Activated CD8-positive, alpha-beta T cell treated with anti-CD3 and anti-CD28 coated beads for 36 hours (primary cell): ENCODE data around the gene AGT. TPM values are rescaled to one million over a fixed set of nuclear protein-coding genes. Genes with fewer than 3 reads are reported as not detected.

Source experiments
- ATAC-seq: fragments of 200-7000 bp; cut with Tn5 transposase; one replicate; pipeline ENCODE4 v1.10.0; 2021; ENCODE audit warnings: mild to moderate bottlenecking, moderate library complexity
- CTCF ChIA-PET: fragments of 350-600 bp; sonication (Branson Sonifier 250); formaldehyde crosslinking; loops from one replicate; lab custom pipeline; 2021; ENCODE audit warnings: antibody characterized with exemption; lab: Charles Lee
- POLR2A ChIA-PET: fragments of 350-600 bp; sonication (Branson Sonifier 250); formaldehyde crosslinking; loops from one replicate; lab custom pipeline; 2021; ENCODE audit warnings: antibody characterized with exemption; lab: Charles Lee
- DNase-seq: peaks from one replicate; pipeline ENCODE4 v3.0.0-alpha.2; 2020
- H3K27ac Mint-ChIP-seq: one replicate; pipeline ENCODE4 v1.8.0; 2021; ENCODE audit warnings: mild to moderate bottlenecking, mixed read lengths
- H3K27me3 Mint-ChIP-seq: one replicate; pipeline ENCODE4 v1.8.0; 2021; ENCODE audit warnings: mixed read lengths
- H3K36me3 Mint-ChIP-seq: one replicate; pipeline ENCODE4 v1.8.0; 2021; ENCODE audit warnings: low read depth, mixed read lengths
- H3K4me1 Mint-ChIP-seq: one replicate; pipeline ENCODE4 v1.8.0; 2021; ENCODE audit warnings: low read depth, mixed read lengths
- H3K4me3 Mint-ChIP-seq: one replicate; pipeline ENCODE4 v1.8.0; 2021; ENCODE audit warnings: mild to moderate bottlenecking, moderate library complexity, mixed read lengths
- H3K9me3 Mint-ChIP-seq: one replicate; pipeline ENCODE4 v1.8.0; 2021; ENCODE audit warnings: mixed read lengths
- CTCF ChIP-seq: fragments of 200-600 bp; IDR thresholded peaks from one replicate; pipeline ENCODE4 v1.8.0; 2022; ENCODE audit warnings: antibody characterized with exemption, mild to moderate bottlenecking
- intact Hi-C: fragments of 100-400 bp; cut with micrococcal nuclease; formaldehyde crosslinking; loops from one replicate; pipeline ENCODE4 v1.10.0; 2022
- total RNA-seq, 2 experiments: library from RNA; stranded (reverse); gene quantifications; one replicate each; pipeline ENCODE4 v1.2.3, GENCODE V29; 2021

AGT gene
- total RNA-seq, 2 experiments from 2014 or later, result not detected

- Mint-ChIP-seq H3K27me3 (peaks cover 5% of the 10 kb centered on the region), H3K27ac (no peak overlapping the region), H3K4me3 (no peak overlapping the region), H3K36me3 (no peaks in the 10 kb centered on the region), H3K4me1 (peaks cover 3% of the 10 kb centered on the region), H3K9me3 (no peaks in the 10 kb centered on the region)
- POLR2A ChIA-PET, result no interaction called here
- CTCF ChIA-PET, result no interaction called here
- DNase-seq (no peak), ATAC-seq (no peak)
- no peak for TF ChIP-seq CTCF
- intact Hi-C loops, result no loop called here
These were observed 6.8 kb downstream of the AGT start for GRCh38 chr1:230706887-230707731.

GRCh38 chr1:230706020-230706699, 7.8 kb downstream of the AGT start:
- H3K27ac Mint-ChIP-seq, result no peak overlapping the region
- ChIA-PET POLR2A (no interaction called here), CTCF (no interaction called here)
- intact Hi-C loops, result no loop called here
- H3K9me3 Mint-ChIP-seq, result no peaks in the 10 kb centered on the region
- H3K36me3 Mint-ChIP-seq, result no peaks in the 10 kb centered on the region
- ATAC-seq (no peak), DNase-seq (no peak)
- peaks cover 3% of the 10 kb centered on the region for H3K4me1 Mint-ChIP-seq
- H3K27me3 Mint-ChIP-seq, result peaks cover 5% of the 10 kb centered on the region
- H3K4me3 Mint-ChIP-seq, result no peak overlapping the region
- TF ChIP-seq CTCF, result no peak

- H3K4me1 Mint-ChIP-seq, result peaks cover 3% of the 10 kb centered on the region
- H3K27me3 Mint-ChIP-seq, result peaks cover 5% of the 10 kb centered on the region
- DNase-seq (no peak), ATAC-seq (no peak)
- ChIA-PET POLR2A (no interaction called here), CTCF (no interaction called here)
- H3K36me3 Mint-ChIP-seq, result no peaks in the 10 kb centered on the region
- H3K9me3 Mint-ChIP-seq, result no peaks in the 10 kb centered on the region
- no peak overlapping the region for H3K4me3 Mint-ChIP-seq
- TF ChIP-seq CTCF, result no peak
- H3K27ac Mint-ChIP-seq, result no peak overlapping the region
- intact Hi-C loops, result no loop called here
These were observed 8.5 kb downstream of the AGT start for GRCh38 chr1:230705289-230706019.

- Mint-ChIP-seq H3K36me3 (no peaks in the 10 kb centered on the region), H3K4me3 (no peak overlapping the region), H3K27ac (no peak overlapping the region), H3K4me1 (peaks cover 3% of the 10 kb centered on the region), H3K9me3 (no peaks in the 10 kb centered on the region), H3K27me3 (peaks cover 5% of the 10 kb centered on the region)
- no peak for DNase-seq
- intact Hi-C loops, result no loop called here
- no peak for TF ChIP-seq CTCF
- POLR2A ChIA-PET, result no interaction called here
- CTCF ChIA-PET, result no interaction called here
- ATAC-seq, result no peak
These were observed 9.1 kb downstream of the AGT start for GRCh38 chr1:230704830-230705229.
